SH-SY5Y (cell line): ENCODE results near the gene RETN.

Experiments used
- GATA2 ChIP-seq: IDR thresholded peaks from 2 replicates; pipeline ENCODE4 v1.6.1; 2011; ENCODE audit warnings: mild to moderate bottlenecking, low read depth, low read length
- GATA3 ChIP-seq: IDR thresholded peaks from 2 replicates; pipeline ENCODE4 v1.6.1; 2011; ENCODE audit warnings: low read depth, mild to moderate bottlenecking, low read length, moderate library complexity

The RETN gene

GRCh38 chr19:7632340-7633203 is 36.3 kb upstream of the RETN start:
- no peak for TF ChIP-seq GATA3
- no peak for TF ChIP-seq GATA2

GRCh38 chr19:7633698-7634097 is 35.2 kb upstream of the RETN start, which contains the start of gene PCP2:
Gene PCP2 (minus strand): TSS chr19:7633719. CDS start chr19:7633457, 262 bp downstream.
- no peak for TF ChIP-seq GATA2
- no peak for TF ChIP-seq GATA3

GRCh38 chr19:7635670-7636069 is 33.2 kb upstream of the RETN start:
- TF ChIP-seq GATA3 (no peak), GATA2 (no peak)

GRCh38 chr19:7636317-7636690 is 32.5 kb upstream of the RETN start:
- TF ChIP-seq GATA2 (no peak), GATA3 (no peak)

GRCh38 chr19:7636691-7637373 is 32.0 kb upstream of the RETN start, which contains the start of gene STXBP2:
Gene STXBP2 (plus strand): TSS chr19:7637110. CDS start chr19:7637150, 40 bp downstream.
- no peak for TF ChIP-seq GATA3
- TF ChIP-seq GATA2: no peak

GRCh38 chr19:7637374-7638256 is 31.2 kb upstream of the RETN start:
- TF ChIP-seq GATA3: no peak
- TF ChIP-seq GATA2: no peak

- no peak for TF ChIP-seq GATA2
- TF ChIP-seq GATA3: no peak
These were observed 29.9 kb upstream of the RETN start for GRCh38 chr19:7638802-7639465.

GRCh38 chr19:7639863-7640348 is 28.9 kb upstream of the RETN start:
- TF ChIP-seq GATA2 (no peak), GATA3 (no peak)

- TF ChIP-seq GATA3: no peak
- TF ChIP-seq GATA2: no peak
These were observed 28.0 kb upstream of the RETN start for GRCh38 chr19:7640803-7641202.

GRCh38 chr19:7641290-7642276 is 27.3 kb upstream of the RETN start:
- TF ChIP-seq GATA3: no peak
- no peak for TF ChIP-seq GATA2

- TF ChIP-seq GATA3 (no peak), GATA2 (no peak)
These were observed 26.4 kb upstream of the RETN start for GRCh38 chr19:7642295-7643030.

- TF ChIP-seq GATA3 (no peak), GATA2 (no peak)
These were observed 25.8 kb upstream of the RETN start for GRCh38 chr19:7643031-7643415.

GRCh38 chr19:7644550-7644877 is 24.3 kb upstream of the RETN start:
- no peak for TF ChIP-seq GATA2
- TF ChIP-seq GATA3: no peak
